ENCODE measurements around the gene FAM53C.

FAM53C gene

GRCh38 chr5:138352071-138352721 lies 14.1 kb downstream of the FAM53C start, which contains the start of gene KDM3B (continued):
- TF ChIP-seq ZNF354C (tag by site-specific recombination; IDR thresholded peaks at IDR 0.05; ENCODE audit: borderline replicate concordance, low read depth) (no peak), ZNF510 (tag by site-specific recombination; IDR thresholded peaks at IDR 0.05; ENCODE audit: insufficient replicate concordance) (peak; percentile 11), GFI1B (tag by site-specific recombination; IDR thresholded peaks at IDR 0.05) (no peak), ZNF341 (tag by site-specific recombination; IDR thresholded peaks at IDR 0.05; ENCODE audit: low read depth) (no peak), ZNF214 (tag by site-specific recombination; IDR thresholded peaks at IDR 0.05; ENCODE audit: borderline replicate concordance) (no peak), ZBTB8A (tag by site-specific recombination; IDR thresholded peaks at IDR 0.05) (peak; percentile 69), KLF7 (tag by site-specific recombination; IDR thresholded peaks at IDR 0.05; ENCODE audit: borderline replicate concordance) (peak; percentile 85), ZNF132 (tag by site-specific recombination; IDR thresholded peaks at IDR 0.05; ENCODE audit: borderline replicate concordance) (no peak), ZNF704 (tag by site-specific recombination; IDR thresholded peaks at IDR 0.05) (no peak), ZBTB7A (tag by site-specific recombination; IDR thresholded peaks at IDR 0.05; ENCODE audit: low read depth) (peak; percentile 74; the same call in 1 of the 2 replicates), ZBTB6 (tag by site-specific recombination; IDR thresholded peaks at IDR 0.05) (peak; percentile 81), HOXD13 (CRISPR knock-in tag; IDR thresholded peaks at IDR 0.05; ENCODE audit: borderline replicate concordance) (no peak), ZNF621 (tag by site-specific recombination; IDR thresholded peaks at IDR 0.05) (no peak), ZIC2 (tag by site-specific recombination; IDR thresholded peaks at IDR 0.05) (peak; percentile 63), KLF17 (tag by site-specific recombination; IDR thresholded peaks at IDR 0.05) (0 out of 2 replicates have a peak, but pooled peaks have one; percentile 73), ZNF146 (tag by site-specific recombination; IDR thresholded peaks at IDR 0.05) (no peak; the same call in 1 of the 2 replicates), ZNF660 (tag by site-specific recombination; IDR thresholded peaks at IDR 0.05) (peak; percentile 95), GLIS1 (tag by site-specific recombination; IDR thresholded peaks at IDR 0.05) (peak; percentile 55; the same call in 1 of the 2 replicates), ZNF776 (tag by site-specific recombination; IDR thresholded peaks at IDR 0.05; ENCODE audit: borderline replicate concordance) (no peak), ZNF580 (tag by site-specific recombination; IDR thresholded peaks at IDR 0.05) (peak; percentile 92), ZNF658 (tag by site-specific recombination; IDR thresholded peaks at IDR 0.05) (no peak), HOXC10 (CRISPR knock-in tag; IDR thresholded peaks at IDR 0.05) (no peak), ZSCAN18 (tag by site-specific recombination; IDR thresholded peaks at IDR 0.05) (no peak), ZFP69B (tag by site-specific recombination; IDR thresholded peaks at IDR 0.05) (peak; percentile 57), ZSCAN30 (tag by site-specific recombination; IDR thresholded peaks at IDR 0.05) (peak; percentile 95), ZNF596 (tag by site-specific recombination; IDR thresholded peaks at IDR 0.05) (peak; percentile 59), ZNF175 (tag by site-specific recombination; IDR thresholded peaks at IDR 0.05) (no peak), ZXDB (tag by site-specific recombination; IDR thresholded peaks at IDR 0.05) (peak; percentile 81), ZFP3 (tag by site-specific recombination; IDR thresholded peaks at IDR 0.05; ENCODE audit: low read depth) (no peak), CTCF (tag by site-specific recombination; IDR thresholded peaks at IDR 0.05) (peak; percentile 98), MZF1 (tag by site-specific recombination; IDR thresholded peaks at IDR 0.05; ENCODE audit: borderline replicate concordance) (0 out of 2 replicates have a peak, but pooled peaks have one; percentile 77), ZNF639 (tag by site-specific recombination; IDR thresholded peaks at IDR 0.05) (no peak; the same call in 1 of the 2 replicates), ZNF239 (tag by site-specific recombination; IDR thresholded peaks at IDR 0.05) (no peak)
